Left hindlimb (tissue), 1 donor: ENCODE results near the gene PEDS1.
A peak's percentile ranks its signal among the peaks of the same experiment; 100 is the strongest.
"Not testable (repeated sequence)": the region's sequence is repeated elsewhere in the genome, so short reads cannot be mapped to it uniquely, and the experiment has no call there.

Experiments
- DNase-seq: peaks from one replicate; pipeline ENCODE4 v3.0.0-alpha.2; 2018

Gene PEDS1

DNA sequence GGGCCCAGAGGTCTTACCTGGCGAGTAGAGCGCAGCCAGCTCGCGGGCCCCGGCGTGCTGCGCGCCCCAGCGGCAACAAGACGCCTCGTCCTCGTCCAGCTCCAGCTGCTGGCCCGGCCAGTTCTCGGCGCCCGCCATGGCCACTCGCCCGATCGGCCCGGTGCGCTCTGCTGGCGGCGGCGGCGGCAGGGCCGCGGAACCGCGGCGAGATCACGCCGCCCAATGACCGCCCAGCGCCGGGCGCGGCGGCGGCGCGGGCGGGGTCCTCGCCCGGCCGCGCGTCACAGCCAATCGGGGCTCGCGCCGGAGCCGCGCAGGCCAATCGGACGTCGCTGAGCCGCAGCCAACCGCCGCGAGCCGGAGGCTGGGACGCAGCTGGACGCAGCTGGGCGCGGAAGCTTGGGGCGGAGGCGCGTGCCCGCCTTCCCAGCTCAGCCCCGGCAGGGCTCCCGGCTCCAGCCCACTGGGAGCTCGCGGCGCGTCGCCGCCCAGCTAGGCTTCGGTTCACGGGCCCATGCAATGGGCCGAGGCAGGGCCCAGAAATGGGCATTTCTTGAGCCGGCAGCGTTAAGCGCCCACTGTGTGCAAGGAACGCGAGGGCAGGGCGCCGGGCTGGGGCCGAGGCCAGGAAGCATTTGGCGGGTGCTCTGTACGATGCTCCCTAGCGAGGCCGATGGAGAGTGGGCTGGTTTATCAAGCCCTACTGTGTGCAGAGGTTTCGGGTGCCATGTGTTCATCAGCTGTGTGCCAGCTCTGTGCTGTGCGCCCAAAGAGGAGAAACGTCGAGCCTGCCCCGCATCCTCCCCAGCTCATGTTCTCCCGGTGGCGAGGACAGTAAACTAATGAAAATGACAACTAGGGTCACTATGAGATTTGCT lies at the start of gene PEDS1:
Gene PEDS1 (minus strand): TSS at position 224 of the 878 bp plus-strand sequence. CDS start 86 bp downstream, at position 138.
- DNase-seq = peak; percentile 92

DNA sequence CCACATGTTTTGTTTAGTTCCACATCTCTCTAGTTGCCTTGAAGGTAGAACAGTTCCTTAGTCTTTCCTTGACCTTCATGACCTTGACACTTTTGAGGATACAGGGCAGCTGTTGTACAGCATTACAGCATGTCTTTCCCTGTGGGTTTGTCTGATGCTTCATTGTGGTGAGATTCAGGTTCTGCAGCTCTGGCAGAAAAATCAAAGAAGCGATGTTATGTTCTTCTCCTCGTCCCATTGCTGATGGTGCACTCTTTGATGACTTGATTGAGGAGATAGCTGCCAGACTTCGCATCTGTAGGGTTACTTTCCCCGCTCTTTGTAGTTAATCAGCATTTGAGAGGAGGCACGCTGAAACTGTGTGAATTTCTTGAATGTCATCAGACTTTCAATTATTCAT lies 49.2 kb upstream of the PEDS1 start:
- DNase-seq = no peak

DNA sequence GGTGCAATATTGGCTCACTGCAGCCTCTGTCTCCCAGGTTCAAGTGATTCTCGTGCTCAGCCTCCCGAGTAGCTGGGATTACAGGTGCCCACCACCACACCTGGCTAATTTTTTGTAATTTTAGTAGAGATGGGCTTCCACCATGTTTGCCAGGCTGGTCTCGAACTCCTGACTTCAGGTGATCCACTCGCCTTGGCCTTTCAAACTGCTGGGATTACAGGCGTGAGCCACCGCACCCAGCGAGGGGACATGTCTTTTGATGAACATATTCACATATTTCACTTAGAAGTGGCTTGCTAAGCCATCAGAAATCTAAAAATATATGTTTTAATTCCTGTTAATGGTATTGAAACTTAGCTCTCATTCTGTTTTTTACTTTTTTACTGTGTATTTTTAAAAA lies 48.2 kb upstream of the PEDS1 start:
- not testable (repeated sequence) for DNase-seq

DNA sequence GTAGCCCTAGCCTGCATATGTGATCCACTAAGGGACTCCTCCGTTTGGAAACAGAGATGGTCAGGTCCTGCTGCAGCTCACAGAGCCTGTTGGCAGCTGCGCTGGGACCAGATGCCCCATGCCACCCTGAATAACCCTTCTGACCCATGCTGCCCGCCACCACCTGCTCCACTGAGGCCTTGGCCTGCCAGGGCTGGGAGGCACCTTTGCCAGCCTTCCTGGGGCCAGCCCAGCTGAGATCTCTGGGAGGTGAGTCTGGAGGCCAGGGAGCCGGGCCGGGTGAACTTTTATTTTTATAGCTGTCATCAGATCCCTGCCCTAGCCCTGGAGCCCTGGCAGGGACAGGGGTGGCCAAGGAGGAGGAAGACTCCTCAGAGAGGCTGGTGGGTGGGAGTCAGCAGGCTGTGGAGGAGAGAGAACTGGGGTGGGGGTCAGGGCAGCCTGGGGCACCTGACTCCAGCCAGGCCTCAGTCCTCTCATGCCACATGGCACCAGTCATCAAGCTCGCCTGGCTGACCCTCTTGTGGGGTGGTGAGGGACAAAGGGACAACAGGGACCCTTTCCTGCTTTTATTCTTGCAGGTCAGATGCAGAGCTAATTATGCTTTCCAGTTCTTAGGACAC lies 47.1 kb upstream of the PEDS1 start:
- no peak for DNase-seq

DNA sequence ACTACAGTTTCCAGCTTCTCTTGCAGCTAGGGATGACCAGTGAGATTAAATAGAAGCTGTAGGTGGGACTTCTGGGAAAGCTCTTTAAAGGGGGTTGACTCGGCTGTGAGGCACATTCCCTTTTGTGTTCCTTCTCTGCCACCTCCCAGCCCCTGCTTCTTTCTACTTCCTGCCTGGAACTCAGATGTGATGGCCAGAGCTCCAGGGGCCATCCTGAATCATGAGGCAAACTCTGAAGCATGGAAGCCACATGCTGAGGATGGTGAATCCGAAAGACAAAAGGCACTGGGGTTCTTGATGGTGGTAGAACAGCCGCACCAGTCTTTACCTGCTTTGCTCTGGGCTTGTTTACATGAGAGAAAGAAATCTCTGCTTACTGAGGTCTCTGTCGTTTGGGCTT lies 46.2 kb upstream of the PEDS1 start:
- no peak for DNase-seq

DNA sequence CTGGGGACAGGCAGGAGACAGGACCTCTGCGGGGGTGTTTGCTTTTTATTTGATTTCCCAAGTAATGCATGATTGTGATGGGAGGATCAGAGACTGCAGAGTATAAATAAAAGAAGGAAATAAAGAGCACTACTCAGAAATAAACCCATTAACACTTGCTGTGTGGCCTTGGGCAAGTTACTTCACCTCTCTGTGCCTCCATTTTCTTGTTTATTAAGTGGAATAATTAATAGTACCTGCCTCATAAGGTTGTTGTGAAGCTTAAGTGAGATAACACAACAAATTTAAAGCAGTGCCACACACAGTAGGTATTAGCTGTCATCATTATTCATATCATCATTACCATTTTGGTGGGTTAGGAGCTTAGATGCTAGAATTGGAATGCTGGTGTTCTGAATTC lies 45.2 kb upstream of the PEDS1 start:
- DNase-seq = no peak

DNA sequence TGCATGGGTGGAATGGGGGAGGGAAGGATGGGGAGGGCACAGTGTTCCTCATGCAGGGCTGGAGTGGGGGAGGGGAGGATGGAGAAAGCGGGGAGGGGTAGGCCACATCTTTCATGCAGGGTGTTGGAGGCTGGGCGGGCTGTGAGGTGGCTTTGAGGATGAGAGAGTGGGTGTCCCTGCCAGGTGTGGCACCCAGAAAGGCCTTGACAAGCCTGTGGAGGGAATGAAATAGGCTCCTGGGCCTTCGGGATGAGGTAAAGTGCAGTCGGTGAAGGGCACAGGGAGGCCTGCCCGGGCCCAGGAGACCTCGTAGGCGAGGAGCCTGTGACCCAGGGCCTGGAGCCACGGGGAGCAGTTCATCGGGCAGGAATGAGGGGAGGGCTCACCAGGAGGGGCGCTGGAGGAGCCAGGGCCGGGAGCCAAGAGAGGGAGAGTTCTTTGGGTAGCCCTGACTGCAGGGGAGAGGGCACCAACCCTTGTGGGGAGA lies 44.7 kb upstream of the PEDS1 start:
- no peak for DNase-seq

DNA sequence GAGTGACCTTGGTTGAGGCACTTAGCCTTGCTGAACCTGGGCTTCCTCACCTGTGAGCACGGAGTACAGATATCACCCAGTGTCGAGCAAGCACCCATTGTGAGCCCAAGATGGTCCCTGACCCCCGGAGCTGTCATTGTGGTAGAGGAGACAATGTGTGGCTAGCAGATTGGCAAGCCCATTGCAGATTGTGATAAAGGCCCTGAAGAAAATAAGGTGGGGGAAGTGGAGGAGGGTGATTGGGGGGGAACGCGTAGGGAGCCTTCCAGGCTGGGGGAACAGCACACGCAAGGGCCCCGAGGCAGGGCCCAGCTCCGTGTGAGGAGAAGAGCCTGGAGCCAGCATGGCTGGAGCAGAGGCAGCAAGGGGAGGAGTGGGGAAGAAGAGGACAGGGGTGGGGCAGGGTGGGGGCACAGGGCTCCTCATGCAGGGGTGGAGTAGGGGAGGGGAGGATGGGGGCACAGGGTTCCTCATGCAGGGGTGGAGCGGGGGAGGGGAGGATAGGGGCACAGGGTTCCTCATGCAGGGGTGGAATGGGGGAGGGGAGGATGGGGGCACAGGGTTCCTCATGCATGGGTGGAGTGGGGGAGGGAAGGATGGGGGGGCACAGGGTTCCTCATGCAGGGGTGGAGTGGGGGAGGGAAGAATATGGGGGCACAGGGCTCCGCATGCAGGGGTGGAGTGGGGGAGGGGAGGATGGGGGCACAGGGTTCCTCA lies 44.1 kb upstream of the PEDS1 start:
- no peak for DNase-seq

DNA sequence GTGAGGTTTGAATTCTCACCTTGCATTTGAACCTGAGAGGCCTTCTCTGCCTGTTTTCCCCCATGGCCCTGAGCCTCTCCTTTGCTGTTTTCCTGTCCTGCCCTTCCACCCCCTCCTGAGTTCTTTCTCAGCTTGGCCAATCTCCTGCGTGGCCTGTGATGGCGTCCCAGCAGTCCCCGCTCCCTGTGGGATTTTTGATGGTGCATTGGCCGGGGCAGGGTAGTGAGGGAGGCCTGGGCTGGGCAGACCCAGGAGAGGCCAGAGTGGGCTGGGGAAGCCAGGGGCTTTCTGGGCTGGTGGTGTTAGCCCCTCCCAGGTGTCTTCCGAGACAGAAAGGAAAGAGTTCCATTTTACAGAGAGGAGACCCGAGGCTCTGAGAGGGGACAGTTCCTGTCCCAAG lies 43.4 kb upstream of the PEDS1 start:
- DNase-seq = no peak

DNA sequence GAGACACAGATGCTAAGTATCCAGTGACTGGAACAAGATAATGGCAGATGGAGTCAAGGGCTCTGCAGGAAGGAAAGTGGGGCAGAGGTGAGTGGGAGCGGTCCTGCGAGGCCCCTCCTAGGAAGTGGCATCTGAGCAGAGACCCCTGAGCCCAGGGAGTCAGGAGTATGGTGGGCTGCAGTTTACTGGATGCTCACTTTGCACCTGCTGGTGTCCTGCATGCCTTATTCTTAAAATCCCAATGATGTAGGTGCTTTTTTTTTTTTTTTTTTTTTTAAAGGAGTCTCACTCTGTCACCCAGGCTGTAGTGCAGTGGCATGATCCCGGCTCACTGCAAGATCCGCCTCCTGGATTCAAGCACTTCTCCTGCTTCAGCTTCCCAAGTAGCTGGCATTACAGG lies 42.7 kb upstream of the PEDS1 start:
- no peak for DNase-seq

DNA sequence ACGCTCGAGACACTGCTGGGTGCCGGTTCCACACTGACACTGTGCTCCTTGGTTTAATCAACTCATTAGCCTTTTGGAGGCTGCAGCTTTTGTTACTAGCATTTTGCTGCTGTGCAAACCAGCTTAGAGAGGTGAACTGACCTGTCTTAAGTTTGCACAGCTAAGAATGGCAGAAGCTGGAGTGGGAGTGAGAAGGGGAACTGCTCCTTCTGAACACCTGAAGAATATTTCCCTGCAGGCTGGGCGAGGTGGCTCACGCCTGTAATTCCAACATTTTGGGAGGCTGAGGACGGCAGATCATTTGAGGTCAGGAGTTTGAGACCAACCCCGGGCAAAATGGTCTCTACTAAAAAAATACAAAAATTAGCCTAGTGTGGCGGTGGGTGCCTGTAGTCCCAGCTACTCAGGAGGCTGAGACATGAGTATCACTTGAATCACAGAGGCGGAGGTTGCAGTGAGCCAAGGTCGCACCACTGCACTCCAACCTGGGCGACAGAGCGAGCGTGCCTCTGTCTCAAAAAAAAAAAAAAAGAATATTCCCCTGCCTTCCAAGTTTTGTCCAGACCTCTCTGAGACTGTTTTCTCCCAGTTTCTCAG lies 42.1 kb upstream of the PEDS1 start:
- DNase-seq = no peak

DNA sequence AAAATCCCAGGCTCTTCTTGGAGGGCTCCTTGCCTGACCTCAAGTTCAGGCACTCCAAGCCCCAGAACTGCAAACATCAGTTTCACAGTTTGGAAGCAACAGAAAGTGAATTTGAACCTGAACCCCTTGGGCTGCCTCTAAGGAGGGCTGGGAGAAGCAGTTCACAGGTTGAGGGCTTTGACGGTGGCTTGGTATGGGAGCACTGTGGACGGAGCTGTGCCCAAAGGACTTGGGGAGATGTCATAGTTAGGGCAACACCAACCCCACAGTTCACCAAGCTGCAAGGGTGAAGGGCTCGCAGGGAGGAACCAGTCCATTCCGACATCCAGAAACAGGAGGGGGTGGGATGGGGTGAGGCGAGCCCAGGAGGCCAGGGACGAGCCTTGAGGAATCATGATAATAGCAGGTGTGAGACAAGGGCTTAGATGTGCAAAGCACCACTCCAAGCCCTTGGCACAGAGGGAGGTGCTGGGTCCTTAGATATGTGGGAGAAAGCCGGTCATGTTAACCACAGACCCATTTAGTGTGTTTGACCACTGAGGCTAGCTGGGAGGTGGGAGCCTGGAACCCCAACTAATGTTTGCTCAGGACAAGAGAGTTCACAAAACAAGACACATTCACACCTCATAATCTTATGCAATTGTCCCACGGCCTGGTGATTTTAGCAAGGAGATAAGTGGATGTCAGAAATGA lies 41.5 kb upstream of the PEDS1 start:
- no peak for DNase-seq

DNA sequence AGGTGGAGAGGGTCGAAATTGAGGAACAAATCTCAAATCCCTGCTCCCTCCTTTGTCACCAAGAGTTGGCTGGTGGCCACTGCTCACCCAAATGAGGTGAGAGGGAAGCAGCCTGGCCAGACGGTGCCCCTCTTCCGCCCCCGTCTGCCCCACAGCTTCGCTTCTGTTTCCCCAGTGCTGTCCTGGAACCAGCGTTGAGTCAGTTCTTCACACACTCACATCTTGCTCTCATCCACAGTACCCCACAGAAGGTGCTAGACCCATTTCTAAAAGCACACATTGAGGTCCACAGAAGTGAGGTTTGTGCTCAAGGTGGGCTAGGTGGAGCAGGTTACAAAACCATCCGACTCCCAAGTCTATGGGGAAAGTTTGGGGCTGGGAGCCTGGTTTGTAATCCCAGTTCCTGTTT lies 40.9 kb upstream of the PEDS1 start:
- DNase-seq = no peak

DNA sequence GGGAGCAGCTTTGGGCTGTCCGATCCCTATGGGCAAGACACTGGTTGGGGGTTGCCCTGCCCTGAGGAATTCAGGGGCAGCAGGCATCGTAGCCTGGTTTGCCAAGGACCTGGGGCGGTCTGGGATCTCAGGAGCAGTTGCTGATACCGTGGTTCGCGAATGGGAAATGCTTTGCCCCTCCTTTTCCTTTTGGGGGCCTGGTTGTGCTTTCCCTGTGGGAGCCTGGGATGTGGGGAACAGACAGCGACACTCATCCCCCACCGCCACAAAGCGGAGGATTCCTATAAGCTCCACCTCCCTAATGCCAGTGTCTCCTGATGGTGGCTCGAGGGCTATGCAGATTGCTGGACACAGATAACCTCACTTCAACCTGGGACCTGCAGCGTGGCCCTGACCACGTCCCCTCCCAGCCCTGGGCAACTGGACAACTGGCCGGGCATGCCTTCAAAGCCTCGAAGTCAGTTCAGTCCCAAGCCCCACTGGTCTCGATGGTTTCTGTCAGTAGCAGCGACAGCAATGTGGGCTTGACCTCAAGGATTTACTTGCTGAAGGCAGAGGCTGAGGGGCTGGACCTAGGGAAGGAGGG lies 40.4 kb upstream of the PEDS1 start:
- no peak for DNase-seq

DNA sequence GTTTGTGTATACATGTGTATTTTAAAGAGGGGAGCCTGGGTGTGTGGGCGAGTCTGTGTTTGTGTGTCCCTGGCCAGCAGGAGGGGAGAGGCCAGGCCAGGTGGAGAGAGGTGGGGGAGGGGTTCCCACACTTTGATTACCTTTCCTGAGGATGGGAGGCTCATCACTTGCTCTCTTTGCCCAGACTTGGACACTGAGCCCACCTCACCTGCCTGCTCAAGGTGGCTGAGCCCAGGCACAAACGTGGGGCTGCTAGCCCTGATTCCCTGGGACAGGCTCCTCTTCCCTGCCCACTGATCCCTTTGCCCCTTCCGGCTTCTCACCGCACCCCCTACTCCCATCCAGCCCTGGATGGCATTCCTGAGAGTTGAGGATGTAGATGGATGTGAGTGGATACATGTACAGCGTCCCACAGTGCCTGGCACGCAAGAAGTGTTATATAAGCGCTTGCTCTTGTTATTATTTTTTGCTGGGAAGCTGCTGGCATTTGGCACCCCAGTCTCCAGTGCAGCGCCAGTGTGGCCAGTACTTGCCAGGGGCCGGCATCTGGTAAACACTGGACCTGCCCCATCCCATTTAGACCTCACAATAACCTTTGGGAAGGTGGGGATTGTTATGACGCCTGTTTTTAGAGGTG lies 39.8 kb upstream of the PEDS1 start:
- DNase-seq = no peak

DNA sequence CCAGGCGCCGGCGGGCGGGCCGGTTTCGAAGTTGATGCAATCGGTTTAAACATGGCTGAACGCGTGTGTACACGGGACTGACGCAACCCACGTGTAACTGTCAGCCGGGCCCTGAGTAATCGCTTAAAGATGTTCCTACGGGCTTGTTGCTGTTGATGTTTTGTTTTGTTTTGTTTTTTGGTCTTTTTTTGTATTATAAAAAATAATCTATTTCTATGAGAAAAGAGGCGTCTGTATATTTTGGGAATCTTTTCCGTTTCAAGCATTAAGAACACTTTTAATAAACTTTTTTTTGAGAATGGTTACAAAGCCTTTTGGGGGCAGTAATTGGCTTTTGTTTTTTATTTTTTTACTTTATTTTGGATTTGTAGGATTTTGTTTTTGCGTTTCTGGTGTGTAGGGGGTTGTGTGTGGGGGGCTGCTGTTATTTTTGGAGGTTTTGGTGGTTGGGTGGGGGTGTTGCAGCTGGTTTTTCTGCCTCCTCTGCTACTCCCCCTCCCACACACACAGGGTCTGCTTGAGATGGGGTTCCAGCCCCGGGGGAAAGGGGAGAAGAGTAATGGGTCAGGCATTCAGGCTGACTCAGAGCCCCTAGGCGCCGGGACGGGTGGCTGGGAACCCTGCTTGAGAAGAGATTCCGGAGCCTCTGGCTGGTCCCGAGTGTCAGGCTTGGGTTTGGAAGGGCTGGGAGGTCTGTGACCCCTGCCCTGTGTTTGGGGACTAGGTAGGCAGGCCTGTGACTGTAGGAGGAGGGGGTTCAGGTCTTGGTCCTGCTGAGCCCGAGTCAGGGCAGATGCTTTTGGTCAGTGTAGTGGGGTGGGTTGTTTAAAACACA lies 39.1 kb upstream of the PEDS1 start:
- peak; percentile 90 for DNase-seq

DNA sequence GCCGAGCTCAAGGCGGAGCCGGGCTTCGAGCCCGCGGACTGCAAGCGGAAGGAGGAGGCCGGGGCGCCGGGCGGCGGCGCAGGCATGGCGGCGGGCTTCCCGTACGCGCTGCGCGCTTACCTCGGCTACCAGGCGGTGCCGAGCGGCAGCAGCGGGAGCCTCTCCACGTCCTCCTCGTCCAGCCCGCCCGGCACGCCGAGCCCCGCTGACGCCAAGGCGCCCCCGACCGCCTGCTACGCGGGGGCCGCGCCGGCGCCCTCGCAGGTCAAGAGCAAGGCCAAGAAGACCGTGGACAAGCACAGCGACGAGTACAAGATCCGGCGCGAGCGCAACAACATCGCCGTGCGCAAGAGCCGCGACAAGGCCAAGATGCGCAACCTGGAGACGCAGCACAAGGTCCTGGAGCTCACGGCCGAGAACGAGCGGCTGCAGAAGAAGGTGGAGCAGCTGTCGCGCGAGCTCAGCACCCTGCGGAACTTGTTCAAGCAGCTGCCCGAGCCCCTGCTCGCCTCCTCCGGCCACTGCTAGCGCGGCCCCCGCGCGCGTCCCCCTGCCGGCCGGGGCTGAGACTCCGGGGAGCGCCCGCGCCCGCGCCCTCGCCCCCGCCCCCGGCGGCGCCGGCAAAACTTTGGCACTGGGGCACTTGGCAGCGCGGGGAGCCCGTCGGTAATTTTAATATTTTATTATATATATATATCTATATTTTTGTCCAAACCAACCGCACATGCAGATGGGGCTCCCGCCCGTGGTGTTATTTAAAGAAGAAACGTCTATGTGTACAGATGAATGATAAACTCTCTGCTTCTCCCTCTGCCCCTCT lies 38.2 kb upstream of the PEDS1 start:
- peak; percentile 74 for DNase-seq

DNA sequence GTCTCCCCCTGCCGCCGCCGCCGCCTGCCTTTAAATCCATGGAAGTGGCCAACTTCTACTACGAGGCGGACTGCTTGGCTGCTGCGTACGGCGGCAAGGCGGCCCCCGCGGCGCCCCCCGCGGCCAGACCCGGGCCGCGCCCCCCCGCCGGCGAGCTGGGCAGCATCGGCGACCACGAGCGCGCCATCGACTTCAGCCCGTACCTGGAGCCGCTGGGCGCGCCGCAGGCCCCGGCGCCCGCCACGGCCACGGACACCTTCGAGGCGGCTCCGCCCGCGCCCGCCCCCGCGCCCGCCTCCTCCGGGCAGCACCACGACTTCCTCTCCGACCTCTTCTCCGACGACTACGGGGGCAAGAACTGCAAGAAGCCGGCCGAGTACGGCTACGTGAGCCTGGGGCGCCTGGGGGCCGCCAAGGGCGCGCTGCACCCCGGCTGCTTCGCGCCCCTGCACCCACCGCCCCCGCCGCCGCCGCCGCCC lies 37.6 kb upstream of the PEDS1 start:
- peak; percentile 83 for DNase-seq

DNA sequence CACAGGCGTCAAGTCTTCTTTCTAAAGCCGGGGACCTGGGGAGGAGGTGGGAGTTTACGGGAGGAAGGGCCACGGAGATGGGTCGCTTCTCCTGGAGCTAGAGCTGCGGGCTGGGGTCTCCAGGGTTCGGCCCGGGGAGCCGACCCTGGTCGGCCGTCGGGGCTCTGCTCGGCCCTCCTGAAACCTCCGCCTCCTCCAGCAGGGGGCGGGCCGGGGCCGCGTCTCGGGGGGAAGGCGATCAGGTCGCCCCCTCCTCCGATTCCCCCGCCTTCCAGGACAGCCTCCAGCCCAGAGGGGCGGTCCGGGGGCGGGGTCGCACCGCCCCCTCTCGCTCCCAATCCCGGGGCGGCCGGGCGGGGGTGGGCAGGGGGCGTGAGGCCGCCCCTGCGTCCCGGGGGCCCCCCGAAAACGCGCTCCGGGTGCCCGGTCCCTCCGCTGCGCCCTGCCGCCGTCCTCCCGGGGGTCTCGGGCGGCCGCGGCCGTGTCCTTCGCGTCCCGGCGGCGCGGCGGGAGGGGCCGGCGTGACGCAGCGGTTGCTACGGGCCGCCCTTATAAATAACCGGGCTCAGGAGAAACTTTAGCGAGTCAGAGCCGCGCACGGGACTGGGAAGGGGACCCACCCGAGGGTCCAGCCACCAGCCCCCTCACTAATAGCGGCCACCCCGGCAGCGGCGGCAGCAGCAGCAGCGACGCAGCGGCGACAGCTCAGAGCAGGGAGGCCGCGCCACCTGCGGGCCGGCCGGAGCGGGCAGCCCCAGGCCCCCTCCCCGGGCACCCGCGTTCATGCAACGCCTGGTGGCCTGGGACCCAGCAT lies 36.9 kb upstream of the PEDS1 start, which contains the start of gene CEBPB:
Gene CEBPB (plus strand): TSS at position 580 of the 814 bp plus-strand sequence. CDS start 204 bp downstream, at position 784.
- peak; percentile 93 for DNase-seq
